CD4-positive, alpha-beta T cell (primary cell): Measurements from ENCODE around the gene MMP11. TPM values are rescaled to one million over a fixed set of nuclear protein-coding genes. Genes with fewer than 3 reads are reported as not detected.
"Not testable (repeated sequence)": the region's sequence is repeated elsewhere in the genome, so short reads cannot be mapped to it uniquely, and the experiment has no call there.

Source experiments
- ATAC-seq: fragments of 200-7000 bp; cut with Tn5 transposase; one replicate; pipeline ENCODE4 v1.10.0; 2022; ENCODE audit warnings: mild to moderate bottlenecking; ENCODE audit not compliant: poor library complexity
- CTCF ChIA-PET: fragments of 350-600 bp; sonication (Branson Sonifier 250); formaldehyde crosslinking; loops from one replicate; lab custom pipeline; 2021; ENCODE audit warnings: antibody characterized with exemption, inconsistent platforms; lab: Charles Lee
- POLR2A ChIA-PET: fragments of 350-600 bp; sonication (Branson Sonifier 250); formaldehyde crosslinking; loops from one replicate; lab custom pipeline; 2021; ENCODE audit warnings: antibody characterized with exemption, inconsistent platforms; lab: Charles Lee
- DNase-seq, 14 experiments: peaks; one replicate each; pipeline ENCODE4 v3.0.0-alpha.2; 2013 to 2020; ENCODE audit warnings: mixed read lengths in 2 of 14
- H3K27ac ChIP-seq, 2 donors: one replicate each; pipeline versions ENCODE4 v1.5.1 to v1.7.0; 2013; ENCODE audit warnings: low read length in 2 of 2, low read depth in 1 of 2, mild to moderate bottlenecking in 1 of 2
- H3K27me3 ChIP-seq, 2 experiments: 1 replicate in 1 of 2; 2 replicates in 1 of 2; pipeline versions ENCODE4 v1.6.1 to v1.7.0; 2013; ENCODE audit warnings: low read length in 2 of 2, control low read depth in 1 of 2, mild to moderate bottlenecking in 1 of 2, moderate library complexity in 1 of 2; ENCODE audit not compliant: insufficient read depth in 2 of 2, control insufficient read depth in 1 of 2
- H3K36me3 ChIP-seq: one replicate; pipeline ENCODE4 v1.6.1; 2013; ENCODE audit warnings: low read length, control low read depth; ENCODE audit not compliant: insufficient read depth
- H3K4me1 ChIP-seq: one replicate; pipeline ENCODE4 v1.6.1; 2013; ENCODE audit warnings: low read length, control low read depth; ENCODE audit not compliant: insufficient read depth
- H3K4me3 ChIP-seq: one replicate; pipeline ENCODE4 v1.5.1; 2013; ENCODE audit warnings: mild to moderate bottlenecking, low read length, moderate library complexity
- H3K9me3 ChIP-seq, 2 experiments: 1 replicate in 1 of 2; 2 replicates in 1 of 2; pipeline versions ENCODE4 v1.6.1 to v1.7.0; 2013; ENCODE audit warnings: low read length in 2 of 2, mild to moderate bottlenecking in 2 of 2, control low read depth in 1 of 2, moderate library complexity in 1 of 2; ENCODE audit not compliant: control insufficient read depth in 1 of 2, insufficient read depth in 1 of 2
- H3K27ac Mint-ChIP-seq: one replicate; pipeline ENCODE4 v1.8.0; 2020; ENCODE audit warnings: mixed read lengths
- H3K27me3 Mint-ChIP-seq: one replicate; pipeline ENCODE4 v1.8.0; 2021; ENCODE audit warnings: mixed read lengths
- H3K36me3 Mint-ChIP-seq: one replicate; pipeline ENCODE4 v1.8.0; 2021; ENCODE audit warnings: low read depth, mixed read lengths
- H3K4me1 Mint-ChIP-seq: one replicate; pipeline ENCODE4 v1.8.0; 2021; ENCODE audit warnings: low read depth, mixed read lengths
- H3K4me3 Mint-ChIP-seq: one replicate; pipeline ENCODE4 v1.8.0; 2020; ENCODE audit warnings: mild to moderate bottlenecking, mixed read lengths
- H3K9me3 Mint-ChIP-seq: one replicate; pipeline ENCODE4 v1.8.0; 2020; ENCODE audit warnings: mixed read lengths
- CTCF ChIP-seq: fragments of 200-600 bp; IDR thresholded peaks from one replicate; pipeline ENCODE4 v1.8.0; 2022; ENCODE audit warnings: antibody characterized with exemption, mild to moderate bottlenecking
- intact Hi-C, 2 experiments: fragments of 100-400 bp; cut with DNase I in 1 of 2; cut with micrococcal nuclease in 1 of 2; formaldehyde crosslinking; loops; one replicate each; pipeline versions ENCODE4 v1.15.1 to v1.9.0; 2023 to 2025; cut with DNase I, micrococcal nuclease
- polyA plus RNA-seq, 2 donors: library from polyadenylated mRNA; unstranded; fragments of 120-200 nt; gene quantifications; one replicate each; pipeline ENCODE4 v1.2.1, GENCODE V29; 2013
- total RNA-seq, 174 experiments: library from RNA in 2 of 174; stranded (reverse) in 2 of 174; gene quantifications; one replicate each; pipeline ENCODE4 v1.2.3 and lab custom pipeline; 2021 to 2026

Gene MMP11
- 1 to 10 TPM; 2.3 to 2.4 TPM for total RNA-seq
- 1.6 TPM for polyA plus RNA-seq (2013, experiment 1 of 2)
- polyA plus RNA-seq (2013, experiment 2 of 2), result 1.6 TPM
- 0 to 5.1 (median 0.91) reads per million in 172 experiments for total RNA-seq (lab: John Stamatoyannopoulos, UW)

GRCh38 chr22:23772649-23773473, at the start of gene MMP11:
MMP11 (plus strand) TSS chr22:23772849; CDS start chr22:23772871, 22 bp downstream.
- Mint-ChIP-seq H3K27me3 (no peaks in the 10 kb centered on the region), H3K9me3 (no peaks in the 10 kb centered on the region), H3K27ac (no peak within 1 kb of the TSS), H3K4me3 (peak within 1 kb of the TSS; percentile 69), H3K4me1 (peaks cover 17% of the 10 kb centered on the region), H3K36me3 (no peaks in the 10 kb centered on the region)
- ATAC-seq, result peak; percentile 52
- Histone ChIP-seq H3K4me1 (peaks cover 36% of the 10 kb centered on the region), H3K4me3 (peak within 1 kb of the TSS; percentile 44), H3K36me3 (no peaks in the 10 kb centered on the region), H3K9me3 (no peaks in the 10 kb centered on the region), H3K27ac (no peak within 1 kb of the TSS), H3K27me3 (no peaks in the 10 kb centered on the region)
- no peak for TF ChIP-seq CTCF
- POLR2A ChIA-PET, result interaction anchor here (0.7 to 2.0 kb wide), 5 partner anchors 14 to 238 kb away, joined by 3 to 17 read pairs (median 4); partner anchors contain the start of genes CABIN1, MIF, SLC2A11 and SMARCB1
- intact Hi-C loops, result loop anchor here in 1 of 2 experiments (1.0 to 5.0 kb wide), 3 partner anchors 14 to 76 kb away; no protein-coding TSS in a partner anchor
- CTCF ChIA-PET, result no interaction called here
- peak; percentile 33 to 83 (median 49) for DNase-seq

- H3K4me1 Mint-ChIP-seq, H3K9me3 ChIP-seq, DNase-seq, H3K27me3 Mint-ChIP-seq, H3K36me3 ChIP-seq, H3K27ac ChIP-seq, H3K27me3 ChIP-seq, intact Hi-C loops, H3K27ac Mint-ChIP-seq, H3K4me3 Mint-ChIP-seq, H3K9me3 Mint-ChIP-seq, ATAC-seq, H3K36me3 Mint-ChIP-seq, H3K4me1 ChIP-seq, H3K4me3 ChIP-seq: not testable (repeated sequence)
- CTCF ChIA-PET, result interaction anchor here (0.7 kb wide), 1 partner anchor 1300 kb away, joined by 4 read pairs; no protein-coding TSS in a partner anchor
- POLR2A ChIA-PET, result interaction anchor here (0.6 to 1.0 kb wide), 2 partner anchors 10 to 23 kb away, joined by 3 to 4 read pairs; partner anchors contain the start of gene ZNF70
Observed at GRCh38 chr22:23728108-23728507, 44.5 kb upstream of the MMP11 start.

- Mint-ChIP-seq H3K4me1 (no peaks in the 10 kb centered on the region), H3K27ac (no peak overlapping the region), H3K36me3 (peaks cover 9% of the 10 kb centered on the region), H3K27me3 (no peaks in the 10 kb centered on the region), H3K4me3 (no peak overlapping the region), H3K9me3 (no peaks in the 10 kb centered on the region)
- H3K9me3 ChIP-seq, result no peaks in the 10 kb centered on the region
- H3K27me3 ChIP-seq, result no peaks in the 10 kb centered on the region
- ChIA-PET CTCF (no interaction called here), POLR2A (interaction anchor here (0.7 to 1.4 kb wide), 3 partner anchors 10 to 147 kb away, joined by 3 to 4 read pairs (median 3); partner anchors contain the start of gene ZNF70)
- no peak overlapping the region for H3K4me3 ChIP-seq
- peaks cover under 1% of the 10 kb centered on the region for H3K36me3 ChIP-seq
- no peaks in the 10 kb centered on the region for H3K4me1 ChIP-seq
- no peak for ATAC-seq
- DNase-seq, result no peak
- no peak for TF ChIP-seq CTCF
- no peak overlapping the region for H3K27ac ChIP-seq
- intact Hi-C loops, result no loop called here
Observed at GRCh38 chr22:23737696-23738095, 35.0 kb upstream of the MMP11 start.
